ENCODE measurements around the gene OSBPL7.

The OSBPL7 gene, protein sequence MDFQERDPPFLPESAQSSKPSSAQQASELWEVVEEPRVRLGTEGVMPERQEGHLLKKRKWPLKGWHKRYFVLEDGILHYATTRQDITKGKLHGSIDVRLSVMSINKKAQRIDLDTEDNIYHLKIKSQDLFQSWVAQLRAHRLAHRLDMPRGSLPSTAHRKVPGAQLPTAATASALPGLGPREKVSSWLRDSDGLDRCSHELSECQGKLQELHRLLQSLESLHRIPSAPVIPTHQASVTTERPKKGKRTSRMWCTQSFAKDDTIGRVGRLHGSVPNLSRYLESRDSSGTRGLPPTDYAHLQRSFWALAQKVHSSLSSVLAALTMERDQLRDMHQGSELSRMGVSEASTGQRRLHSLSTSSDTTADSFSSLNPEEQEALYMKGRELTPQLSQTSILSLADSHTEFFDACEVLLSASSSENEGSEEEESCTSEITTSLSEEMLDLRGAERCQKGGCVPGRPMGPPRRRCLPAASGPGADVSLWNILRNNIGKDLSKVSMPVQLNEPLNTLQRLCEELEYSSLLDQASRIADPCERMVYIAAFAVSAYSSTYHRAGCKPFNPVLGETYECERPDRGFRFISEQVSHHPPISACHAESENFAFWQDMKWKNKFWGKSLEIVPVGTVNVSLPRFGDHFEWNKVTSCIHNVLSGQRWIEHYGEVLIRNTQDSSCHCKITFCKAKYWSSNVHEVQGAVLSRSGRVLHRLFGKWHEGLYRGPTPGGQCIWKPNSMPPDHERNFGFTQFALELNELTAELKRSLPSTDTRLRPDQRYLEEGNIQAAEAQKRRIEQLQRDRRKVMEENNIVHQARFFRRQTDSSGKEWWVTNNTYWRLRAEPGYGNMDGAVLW

DNA sequence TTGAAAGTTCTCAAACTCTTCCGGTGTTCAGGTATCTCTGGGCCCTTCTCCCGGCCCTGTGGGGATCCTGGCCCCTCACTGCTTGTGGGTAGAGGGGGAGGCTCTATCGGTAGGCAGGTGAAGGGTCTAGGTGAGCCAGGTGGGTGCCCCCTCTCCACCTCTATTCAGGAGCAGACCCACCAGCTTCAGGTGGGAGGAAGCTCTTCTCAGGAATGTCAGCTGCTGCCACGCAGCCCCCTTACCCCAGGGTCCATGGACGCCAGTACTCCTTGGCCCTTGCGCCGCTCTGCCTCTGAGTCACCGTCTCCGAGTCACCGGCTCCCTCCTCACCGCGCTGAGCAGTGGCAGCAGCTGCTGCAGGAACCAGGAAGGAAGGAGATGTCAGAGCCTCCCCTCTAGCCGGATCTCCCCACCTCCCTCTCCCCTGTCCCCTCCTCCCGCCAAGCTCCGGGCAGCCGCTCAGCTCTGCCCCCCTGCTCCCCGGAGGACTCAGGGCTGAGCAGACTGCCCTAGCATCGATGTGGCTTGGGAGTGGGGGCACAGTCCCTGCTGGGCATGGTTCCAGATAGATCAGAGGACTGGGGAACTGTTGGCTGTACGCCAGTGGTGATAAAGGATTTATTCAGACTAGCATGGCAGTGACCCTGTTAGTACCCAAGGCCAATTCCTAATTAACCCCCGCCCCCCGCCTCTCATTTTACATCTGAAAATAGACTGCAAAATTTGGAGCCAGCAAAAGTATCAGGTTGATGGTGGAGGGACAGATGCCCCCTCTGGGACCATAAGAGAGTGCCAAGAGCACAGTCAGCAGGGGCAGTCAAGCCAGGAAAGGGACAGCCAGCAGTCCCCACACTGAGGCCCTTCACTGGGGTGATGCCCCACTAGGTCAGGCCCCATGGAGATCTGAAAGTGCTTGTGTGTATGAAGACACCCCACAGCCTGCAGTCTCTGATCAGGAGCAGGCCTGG is at the start of gene OSBPL7:
Gene OSBPL7 (minus strand): TSS at position 371 of the 968 bp plus-strand sequence. CDS start 1,516 bp downstream, outside the sequence.
- TF ChIP-seq, protein P1, sequence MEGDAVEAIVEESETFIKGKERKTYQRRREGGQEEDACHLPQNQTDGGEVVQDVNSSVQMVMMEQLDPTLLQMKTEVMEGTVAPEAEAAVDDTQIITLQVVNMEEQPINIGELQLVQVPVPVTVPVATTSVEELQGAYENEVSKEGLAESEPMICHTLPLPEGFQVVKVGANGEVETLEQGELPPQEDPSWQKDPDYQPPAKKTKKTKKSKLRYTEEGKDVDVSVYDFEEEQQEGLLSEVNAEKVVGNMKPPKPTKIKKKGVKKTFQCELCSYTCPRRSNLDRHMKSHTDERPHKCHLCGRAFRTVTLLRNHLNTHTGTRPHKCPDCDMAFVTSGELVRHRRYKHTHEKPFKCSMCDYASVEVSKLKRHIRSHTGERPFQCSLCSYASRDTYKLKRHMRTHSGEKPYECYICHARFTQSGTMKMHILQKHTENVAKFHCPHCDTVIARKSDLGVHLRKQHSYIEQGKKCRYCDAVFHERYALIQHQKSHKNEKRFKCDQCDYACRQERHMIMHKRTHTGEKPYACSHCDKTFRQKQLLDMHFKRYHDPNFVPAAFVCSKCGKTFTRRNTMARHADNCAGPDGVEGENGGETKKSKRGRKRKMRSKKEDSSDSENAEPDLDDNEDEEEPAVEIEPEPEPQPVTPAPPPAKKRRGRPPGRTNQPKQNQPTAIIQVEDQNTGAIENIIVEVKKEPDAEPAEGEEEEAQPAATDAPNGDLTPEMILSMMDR (IDR thresholded peaks at IDR 0.05) = no peak

DNA sequence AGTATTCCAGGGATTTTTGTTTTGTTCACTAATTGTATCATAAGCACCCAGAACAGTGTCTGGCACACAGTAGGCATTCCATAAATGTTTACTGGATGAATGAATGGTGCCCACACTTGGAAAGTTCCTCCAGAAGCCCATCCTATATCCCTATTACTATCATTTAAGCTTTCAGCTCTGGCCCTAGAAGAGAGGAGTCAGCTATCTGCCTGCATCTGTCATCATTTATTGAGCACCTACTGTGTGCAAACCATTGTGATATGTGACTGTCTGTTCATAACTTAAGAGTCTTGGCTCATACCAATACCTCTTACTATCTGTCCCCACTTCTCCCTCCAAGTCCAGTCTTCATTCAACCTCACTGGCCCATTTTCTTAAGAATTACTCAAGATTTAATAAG is 49.5 kb upstream of the OSBPL7 start:
- TF ChIP-seq, protein P1 (IDR thresholded peaks at IDR 0.05) = no peak

DNA sequence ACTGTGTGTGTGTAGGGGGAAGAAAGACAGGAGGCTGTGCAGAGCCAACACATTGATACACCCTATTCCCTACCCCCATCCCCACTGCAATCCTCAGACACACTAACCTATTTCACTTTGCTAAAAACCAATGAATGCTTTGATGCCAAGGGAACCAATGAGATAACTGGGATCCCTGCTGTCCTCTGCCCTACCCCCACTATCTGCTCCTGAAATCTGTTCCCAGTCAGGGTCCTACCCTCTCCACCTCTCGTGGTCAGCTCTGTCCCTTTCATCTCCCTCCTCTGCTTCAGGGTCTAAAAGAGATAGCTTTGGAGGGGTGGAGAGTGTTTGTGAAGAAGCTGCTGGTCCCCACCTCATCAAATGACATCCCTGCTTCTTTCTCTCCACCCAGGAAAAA is 48.5 kb upstream of the OSBPL7 start:
- TF ChIP-seq, protein P1 (IDR thresholded peaks at IDR 0.05) = no peak

DNA sequence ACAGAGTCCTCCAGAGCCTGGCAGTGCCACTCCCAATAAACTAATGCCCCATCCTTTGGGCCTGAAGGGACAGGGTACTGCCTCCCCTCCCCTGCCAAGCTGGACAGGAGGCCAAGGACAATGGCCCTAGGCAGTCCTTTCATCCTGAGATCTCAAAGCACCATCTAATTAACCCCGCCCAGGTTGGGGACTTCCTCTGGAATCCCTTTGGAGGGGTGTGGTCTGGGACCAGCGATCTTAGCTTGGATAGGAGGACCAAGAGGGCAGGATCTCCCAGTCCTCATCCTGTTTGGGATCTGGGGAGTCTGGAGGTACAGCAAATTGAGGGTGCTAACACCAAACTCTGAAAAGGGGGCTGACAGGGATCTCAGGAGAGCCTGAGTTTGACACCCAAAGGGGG is 47.5 kb upstream of the OSBPL7 start:
- TF ChIP-seq, protein P1 (IDR thresholded peaks at IDR 0.05) = no peak

DNA sequence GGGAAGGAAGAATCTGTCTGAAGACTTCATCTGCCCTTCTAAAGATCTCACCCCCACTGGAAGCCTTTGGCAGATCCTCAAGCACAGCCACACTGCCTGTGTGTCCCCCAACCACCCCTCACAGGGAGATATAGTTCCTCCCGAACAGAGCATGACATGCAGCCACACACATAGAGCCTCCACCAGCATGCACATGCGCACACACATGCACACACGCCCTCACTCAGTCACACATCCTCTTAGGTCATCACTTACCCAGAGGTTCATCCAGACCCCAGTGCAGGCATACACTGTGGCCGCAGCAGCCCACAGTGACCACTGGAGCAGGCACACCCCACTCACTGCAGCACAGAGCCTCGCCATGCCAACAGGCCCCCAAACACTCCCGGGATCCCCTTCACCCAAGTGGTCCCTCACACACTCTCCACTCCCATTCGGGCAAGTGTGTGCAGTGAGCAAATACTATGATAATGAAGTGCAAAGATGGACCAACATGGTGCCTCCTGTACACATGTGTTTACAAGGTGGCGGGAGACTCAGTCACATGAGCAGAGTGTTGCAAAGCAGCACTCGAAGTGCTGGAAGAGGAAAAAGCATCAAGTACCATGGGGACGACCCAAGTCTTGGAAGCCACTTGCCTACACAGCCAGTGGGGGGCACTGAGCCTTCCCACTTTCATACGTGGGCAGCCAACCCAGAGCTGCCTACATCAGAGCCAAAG is 46.4 kb upstream of the OSBPL7 start:
- TF ChIP-seq, protein P1 (IDR thresholded peaks at IDR 0.05) = no peak

DNA sequence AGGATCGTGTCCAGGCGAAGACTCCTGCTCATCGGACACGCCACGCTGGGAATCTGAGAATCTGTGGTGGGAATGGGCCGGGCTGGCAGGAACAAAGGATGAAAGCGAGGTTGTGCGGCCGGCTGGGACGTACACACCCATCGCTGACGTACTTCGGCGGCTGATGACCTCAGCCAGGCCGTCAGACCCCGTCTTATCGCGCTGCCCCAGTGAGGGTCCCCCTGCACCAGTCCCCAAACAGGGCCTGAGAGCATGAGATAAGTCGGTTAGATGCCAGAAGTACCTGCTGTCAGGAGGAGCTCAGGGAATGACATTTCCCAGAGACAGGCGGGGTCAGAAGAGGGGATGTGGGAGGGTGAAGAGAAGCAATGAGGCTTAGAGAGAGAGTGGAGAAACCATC is 45.3 kb upstream of the OSBPL7 start:
- TF ChIP-seq, protein P1 (IDR thresholded peaks at IDR 0.05) = no peak
